GM10266 (cell line): ENCODE results near the gene TCAP.
A peak's percentile ranks its signal among the peaks of the same experiment; 100 is the strongest.

Source experiments
- DNase-seq: peaks from one replicate; pipeline ENCODE4 v3.0.0; 2012; ENCODE audit errors: extremely low spot score
- TF ChIP-seq, protein P1 (sequence below): IDR thresholded peaks from 2 replicates; pipeline ENCODE4 v1.5.1; 2012; ENCODE audit warnings: mild to moderate bottlenecking, low read depth; ENCODE audit not compliant: control insufficient read depth, insufficient read depth; ENCODE audit errors: missing control alignments

TCAP gene

DNA sequence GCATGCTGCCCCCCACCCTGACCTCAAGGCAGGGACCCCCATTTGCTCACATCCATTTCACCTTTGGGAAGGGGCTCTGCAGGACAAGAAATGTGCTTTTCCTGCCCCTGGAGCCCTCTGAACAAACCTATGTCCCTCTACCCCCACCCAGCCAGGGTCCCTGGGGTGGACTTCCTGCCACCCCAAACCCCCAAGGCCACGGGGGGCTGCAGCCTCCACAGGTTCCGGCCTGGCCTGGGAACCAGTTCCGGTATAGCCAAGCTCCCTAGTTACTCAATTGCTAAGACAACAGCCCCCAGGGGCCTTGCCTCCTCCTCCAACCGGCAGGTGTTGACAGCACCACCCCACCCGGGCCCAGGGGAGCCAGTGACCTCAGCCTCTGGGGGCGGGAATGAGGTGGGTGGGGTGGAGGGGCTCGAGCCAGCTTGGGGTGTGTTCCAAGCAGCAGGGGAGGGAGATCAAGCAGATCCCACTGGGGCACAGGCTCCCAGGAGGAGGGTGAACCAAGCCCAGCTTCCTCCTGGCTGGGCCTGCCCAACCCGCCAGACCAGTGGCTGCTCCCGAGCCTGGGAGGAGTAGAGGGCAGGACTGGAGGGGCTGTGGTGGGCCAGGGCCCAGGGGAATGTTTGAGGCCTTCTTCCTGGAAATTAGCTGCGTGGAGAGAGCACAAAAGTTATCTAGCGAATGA, 9.7 kb downstream of the TCAP start:
- TF ChIP-seq, protein P1, sequence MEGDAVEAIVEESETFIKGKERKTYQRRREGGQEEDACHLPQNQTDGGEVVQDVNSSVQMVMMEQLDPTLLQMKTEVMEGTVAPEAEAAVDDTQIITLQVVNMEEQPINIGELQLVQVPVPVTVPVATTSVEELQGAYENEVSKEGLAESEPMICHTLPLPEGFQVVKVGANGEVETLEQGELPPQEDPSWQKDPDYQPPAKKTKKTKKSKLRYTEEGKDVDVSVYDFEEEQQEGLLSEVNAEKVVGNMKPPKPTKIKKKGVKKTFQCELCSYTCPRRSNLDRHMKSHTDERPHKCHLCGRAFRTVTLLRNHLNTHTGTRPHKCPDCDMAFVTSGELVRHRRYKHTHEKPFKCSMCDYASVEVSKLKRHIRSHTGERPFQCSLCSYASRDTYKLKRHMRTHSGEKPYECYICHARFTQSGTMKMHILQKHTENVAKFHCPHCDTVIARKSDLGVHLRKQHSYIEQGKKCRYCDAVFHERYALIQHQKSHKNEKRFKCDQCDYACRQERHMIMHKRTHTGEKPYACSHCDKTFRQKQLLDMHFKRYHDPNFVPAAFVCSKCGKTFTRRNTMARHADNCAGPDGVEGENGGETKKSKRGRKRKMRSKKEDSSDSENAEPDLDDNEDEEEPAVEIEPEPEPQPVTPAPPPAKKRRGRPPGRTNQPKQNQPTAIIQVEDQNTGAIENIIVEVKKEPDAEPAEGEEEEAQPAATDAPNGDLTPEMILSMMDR, result no peak
- DNase-seq, result no peak

DNA sequence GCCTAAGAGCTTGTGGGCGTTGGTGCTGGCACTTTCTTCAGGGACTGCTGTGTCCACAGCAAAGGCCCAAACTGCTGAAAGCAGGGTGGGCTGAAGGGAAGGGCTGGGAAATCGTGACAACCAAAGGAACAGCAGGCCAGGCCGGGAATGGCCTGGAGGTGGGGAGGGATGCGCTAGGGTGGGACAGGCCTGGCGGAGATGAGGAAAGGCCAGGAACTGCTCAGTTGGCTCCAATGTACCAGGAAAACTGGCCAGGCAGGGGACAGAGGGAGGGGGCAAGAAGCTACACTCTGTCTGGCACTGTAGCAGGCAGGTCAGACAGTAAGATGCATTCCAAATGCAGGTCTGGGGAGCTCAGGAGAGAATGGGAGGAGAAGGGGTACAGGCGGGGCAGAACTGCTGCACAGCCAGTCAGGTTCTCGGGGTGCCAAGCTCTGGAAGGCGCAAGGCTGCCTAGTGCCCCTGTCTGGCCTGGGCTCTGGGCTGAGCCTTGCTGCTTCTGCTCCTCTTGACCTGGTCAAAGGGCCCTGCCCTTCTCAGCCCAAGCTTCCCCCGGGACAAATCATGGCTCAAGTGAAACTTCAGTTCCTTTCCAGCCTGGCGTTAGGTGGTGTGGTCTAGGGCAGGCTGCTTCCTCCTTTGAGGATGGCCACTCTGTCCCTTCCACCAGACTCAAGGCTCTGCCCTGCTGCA, 10.4 kb downstream of the TCAP start:
- no peak for DNase-seq
- TF ChIP-seq, protein P1, result no peak

DNA sequence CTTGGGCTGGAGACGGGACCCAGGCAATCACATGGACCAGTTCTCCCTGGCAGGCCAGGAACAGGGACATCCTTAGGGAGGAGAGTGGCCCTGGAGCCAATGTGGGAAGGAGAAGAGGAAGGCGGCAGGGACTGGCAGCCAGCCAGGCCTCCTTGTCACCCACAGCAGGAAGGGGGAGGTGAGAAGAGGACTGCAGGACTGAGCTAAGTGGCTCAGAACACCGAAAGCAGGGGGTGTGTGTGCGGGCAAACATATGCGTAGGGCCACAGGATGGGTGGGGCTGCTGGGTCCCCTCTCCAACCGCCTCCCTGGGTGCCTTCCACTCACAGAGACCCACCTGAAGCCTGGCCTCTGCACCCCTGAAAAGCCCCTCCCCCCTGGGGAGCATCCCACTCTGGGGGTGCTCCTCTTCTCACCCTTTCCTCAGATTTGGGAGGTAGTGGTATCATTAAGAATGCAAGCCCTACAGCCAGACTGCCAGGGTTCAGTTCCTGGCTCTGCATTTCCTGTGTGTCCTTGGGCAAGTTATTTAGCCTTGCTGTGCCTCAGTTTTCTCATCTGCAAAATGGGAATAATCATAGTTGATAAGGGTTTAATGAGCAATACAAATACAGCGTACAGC, 11.2 kb downstream of the TCAP start:
- TF ChIP-seq, protein P1, result no peak
- peak; percentile 64 for DNase-seq

DNA sequence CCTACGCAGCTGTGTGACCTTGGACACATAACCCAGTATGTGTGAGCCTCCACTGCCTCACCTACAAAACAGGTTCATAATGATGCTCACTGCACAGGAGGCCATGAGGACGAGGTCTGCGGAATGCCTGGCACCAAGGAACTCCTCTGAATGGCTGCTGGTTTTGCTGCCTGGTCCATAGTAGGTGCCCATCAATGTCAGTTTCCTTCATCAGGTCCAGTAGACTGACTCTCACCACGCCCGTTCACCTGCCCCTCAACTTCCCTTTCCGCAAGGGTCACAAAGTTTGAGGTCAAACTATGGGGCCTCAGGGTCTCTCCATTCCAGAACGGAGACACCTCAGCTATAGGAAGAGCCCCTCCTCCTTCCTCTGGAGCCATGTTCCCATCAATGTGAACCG, 11.9 kb downstream of the TCAP start:
- TF ChIP-seq, protein P1, result no peak
- DNase-seq, result no peak

DNA sequence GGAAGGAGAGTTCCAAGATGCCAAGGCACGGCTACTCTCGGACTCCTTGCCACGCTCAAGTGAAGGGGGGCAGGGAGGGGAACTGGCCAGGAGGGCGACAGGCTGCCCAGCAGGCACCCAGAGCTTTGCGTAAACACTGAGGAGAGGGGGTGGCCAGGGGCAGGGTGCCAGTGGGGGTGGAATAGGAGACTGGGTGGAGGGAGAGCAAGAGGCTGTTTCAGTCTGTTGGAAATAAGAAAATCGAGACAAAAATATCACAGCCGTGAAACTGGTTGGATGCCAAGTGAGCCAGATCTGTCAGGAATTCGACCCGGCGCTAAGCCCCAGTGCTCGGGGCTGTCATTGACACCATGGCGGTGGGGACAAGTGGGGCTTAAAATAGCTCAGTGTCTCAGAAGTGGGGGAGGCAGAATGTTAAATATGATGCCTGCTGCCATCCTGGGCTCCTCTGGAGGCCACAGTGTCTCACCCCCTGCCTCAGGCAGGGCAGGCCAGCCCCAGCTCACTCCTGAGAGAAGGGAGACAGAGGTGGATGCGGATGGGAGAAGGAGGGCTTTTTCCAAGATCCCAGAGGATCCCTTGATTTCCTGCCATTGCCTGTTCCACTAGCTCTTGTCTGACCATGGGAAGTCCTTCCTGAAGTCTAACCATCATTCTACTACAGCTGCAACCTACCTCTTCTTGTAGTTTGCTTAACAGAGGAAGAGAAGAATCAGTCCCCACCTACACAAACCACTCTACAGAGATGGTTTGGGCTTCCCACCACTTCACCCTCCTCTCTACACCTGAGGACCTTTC, 12.6 kb downstream of the TCAP start:
- no peak for DNase-seq
- TF ChIP-seq, protein P1, result no peak

DNA sequence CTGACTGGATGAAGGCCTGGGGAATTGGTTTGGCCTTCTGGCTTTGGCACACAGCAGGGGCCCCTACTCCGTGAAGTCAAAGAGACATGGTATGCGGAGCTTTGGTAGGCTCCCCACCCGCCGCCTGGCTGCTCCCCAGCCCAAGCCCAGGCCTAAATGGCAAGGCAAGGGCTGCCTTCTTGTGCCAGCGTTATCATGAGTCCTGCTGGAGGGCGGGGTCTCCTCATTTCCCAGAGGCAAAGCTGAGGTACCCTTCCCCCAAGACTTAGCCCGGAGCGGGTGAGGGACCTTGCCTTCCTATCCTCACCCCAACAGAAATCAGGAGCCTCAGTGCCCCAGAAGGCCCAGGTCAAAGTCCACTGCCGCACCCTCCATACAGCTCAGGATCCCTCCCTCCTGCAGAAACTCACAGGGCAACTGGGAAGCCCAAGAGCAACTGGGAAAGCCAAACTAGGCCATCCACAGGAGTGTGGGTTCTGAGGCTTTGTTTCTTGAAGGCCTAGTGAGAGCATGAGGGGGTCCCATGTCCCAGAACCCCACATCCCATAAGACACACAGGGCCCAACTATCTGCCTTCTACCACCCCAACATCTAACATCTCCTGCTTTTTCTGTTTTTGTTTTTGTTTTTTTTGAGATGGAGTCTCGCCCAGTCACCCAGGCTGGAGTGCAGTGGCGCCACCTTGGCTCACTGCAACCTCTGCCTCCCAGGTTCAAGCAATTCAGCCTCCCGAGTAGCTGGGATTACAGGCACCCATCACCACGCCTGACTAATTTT, 13.4 kb downstream of the TCAP start:
- no peak for DNase-seq
- TF ChIP-seq, protein P1, result peak; percentile 30
